ELF-1 (cell line): ENCODE data around the gene CYP2A6.

Experiments
- DNase-seq: peaks from one replicate; pipeline ENCODE4 v3.0.0-alpha.2; 2016; ENCODE audit warnings: low read depth, low spot score

Gene CYP2A6

DNA sequence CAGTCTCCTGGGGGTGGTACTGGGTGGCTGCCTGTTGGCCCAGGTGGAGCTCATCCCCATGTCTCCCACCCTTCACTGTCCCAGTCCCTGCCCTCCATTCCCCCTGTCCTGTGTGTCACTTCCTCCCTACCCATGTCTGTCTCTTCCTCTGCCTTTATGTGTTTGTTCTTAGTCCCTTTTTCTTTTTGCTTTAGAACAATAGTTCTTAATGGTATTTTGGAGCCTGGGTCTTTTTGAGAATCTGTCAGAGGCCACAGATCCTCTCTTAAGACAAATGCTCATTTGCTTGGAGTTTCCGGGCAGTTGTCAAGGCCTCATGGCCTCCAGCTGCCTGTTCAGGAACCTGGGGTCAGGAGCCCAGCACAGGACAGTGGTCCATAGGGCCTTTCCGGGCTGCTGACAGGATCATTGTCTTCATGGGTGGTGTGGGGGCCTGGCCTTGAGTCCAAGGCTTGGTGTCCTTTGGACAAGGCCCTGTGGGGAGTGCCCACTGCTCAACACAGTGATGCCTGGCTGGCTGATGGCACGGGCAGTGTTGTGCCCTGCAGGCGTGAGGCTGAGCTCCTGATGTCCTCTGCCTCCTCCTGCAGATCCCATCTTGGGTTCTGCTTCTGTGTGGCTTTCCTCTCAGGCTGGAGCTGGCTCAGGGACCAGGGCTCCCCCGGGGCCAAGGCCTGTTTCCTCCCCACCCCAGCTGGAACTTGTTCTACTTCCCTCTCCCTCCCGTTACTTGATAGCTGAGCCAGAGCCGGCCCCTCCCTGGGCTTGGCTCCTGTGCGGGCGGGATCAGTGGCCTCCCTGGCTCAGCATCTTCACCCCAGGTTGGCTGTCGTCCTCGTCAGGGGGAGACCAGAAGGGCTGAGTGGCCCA is 47.7 kb downstream of the CYP2A6 start:
- no peak for DNase-seq

DNA sequence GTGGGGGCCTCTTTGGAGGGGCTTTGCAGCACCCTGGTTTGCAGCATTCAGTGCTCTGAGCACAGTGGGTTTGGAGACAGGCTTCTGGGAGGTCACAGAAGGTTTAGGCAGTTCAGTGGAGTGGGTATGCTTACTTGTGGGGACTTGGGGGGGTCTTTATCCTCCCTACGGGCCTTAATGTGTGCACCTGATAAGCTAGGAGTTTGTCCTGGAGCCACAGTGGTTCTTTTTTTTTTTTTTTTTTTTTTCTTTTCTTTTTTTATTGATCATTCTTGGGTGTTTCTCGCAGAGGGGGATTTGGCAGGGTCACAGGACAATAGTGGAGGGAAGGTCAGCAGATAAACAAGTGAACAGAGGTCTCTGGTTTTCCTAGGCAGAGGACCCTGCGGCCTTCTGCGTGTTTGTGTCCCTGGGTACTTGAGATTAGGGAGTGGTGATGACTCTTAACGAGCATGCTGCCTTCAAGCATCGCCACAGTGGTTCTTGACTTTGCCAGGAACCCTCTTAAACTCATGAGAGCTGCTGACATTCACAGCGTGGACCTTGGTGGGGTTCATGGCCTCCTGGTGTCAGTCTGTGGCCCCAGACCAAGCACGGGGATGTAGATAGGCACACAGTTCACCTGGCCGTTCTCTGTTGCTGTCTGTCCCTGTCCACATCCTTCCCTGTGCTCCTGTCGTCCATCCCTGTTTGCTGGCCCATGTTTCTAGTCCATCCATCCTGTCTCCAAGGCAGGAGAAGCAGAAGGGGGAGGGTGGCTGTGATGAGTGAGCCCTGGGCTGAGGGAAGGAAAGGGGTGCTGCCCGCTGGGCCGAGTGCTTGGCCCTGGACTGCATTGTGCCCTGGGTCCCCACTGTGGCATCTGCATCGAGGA is 48.6 kb downstream of the CYP2A6 start:
- DNase-seq: no peak

DNA sequence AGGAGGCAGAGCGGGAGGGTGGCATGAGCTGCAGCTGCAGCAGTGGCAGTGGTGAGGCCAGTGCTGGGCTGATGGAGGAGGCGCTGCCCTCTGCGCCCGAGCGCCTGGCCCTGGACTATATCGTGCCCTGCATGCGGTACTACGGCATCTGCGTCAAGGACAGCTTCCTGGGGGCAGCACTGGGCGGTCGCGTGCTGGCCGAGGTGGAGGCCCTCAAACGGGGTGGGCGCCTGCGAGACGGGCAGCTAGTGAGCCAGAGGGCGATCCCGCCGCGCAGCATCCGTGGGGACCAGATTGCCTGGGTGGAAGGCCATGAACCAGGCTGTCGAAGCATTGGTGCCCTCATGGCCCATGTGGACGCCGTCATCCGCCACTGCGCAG is 49.3 kb downstream of the CYP2A6 start:
- DNase-seq: no peak

DNA sequence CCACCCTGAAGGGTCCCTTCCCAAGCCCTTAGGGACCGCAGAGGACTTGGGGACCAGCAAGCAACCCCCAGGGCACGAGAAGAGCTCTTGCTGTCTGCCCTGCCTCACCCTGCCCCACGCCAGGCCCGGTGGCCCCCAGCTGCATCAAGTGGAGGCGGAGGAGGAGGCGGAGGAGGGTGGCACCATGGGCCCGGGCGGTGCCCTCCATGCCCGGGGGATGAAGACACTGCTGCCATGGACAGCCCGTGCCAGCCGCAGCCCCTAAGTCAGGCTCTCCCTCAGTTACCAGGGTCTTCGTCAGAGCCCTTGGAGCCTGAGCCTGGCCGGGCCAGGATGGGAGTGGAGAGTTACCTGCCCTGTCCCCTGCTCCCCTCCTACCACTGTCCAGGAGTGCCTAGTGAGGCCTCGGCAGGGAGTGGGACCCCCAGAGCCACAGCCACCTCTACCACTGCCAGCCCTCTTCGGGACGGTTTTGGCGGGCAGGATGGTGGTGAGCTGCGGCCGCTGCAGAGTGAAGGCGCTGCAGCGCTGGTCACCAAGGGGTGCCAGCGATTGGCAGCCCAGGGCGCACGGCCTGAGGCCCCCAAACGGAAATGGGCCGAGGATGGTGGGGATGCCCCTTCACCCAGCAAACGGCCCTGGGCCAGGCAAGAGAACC is 49.8 kb downstream of the CYP2A6 start:
- no peak for DNase-seq

DNA sequence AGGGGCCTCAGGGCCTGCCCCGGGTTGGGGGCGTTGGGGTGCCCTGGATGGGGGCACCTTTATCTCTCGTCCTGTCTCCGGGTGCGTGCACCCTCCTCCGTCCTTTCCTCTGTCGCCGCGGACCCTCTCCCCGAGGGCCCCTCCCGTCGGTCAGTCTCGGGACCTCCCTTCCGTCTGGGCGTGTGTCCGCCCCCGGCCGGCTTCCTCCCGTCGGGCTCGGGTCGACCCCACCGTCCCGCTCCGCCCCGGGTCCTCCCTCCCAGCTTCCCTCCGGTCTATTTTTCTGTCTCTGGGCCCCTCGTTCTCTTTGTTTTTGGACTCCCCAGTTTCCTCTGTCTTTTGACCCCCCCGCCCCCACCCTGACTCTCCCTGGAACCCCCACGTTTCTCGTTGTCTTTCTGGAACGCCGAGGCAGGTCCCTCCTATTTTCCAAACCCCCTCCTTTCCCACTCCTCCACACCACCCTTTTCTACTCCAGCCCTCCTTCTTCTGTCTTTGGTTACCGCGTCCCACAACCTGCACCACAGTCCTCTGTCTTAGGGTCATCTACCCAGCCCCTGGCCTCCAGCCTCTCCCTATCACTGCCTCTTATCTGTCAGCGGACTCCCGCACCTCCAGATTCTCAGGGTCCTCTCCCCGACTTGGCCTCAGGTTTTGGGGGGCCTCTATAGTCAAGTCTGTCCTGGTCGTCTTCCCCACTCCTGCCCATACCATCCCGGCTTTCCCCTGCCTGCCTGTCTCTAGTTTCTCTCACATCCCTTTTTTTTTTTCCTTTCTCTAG is 50.5 kb downstream of the CYP2A6 start:
- no peak for DNase-seq

DNA sequence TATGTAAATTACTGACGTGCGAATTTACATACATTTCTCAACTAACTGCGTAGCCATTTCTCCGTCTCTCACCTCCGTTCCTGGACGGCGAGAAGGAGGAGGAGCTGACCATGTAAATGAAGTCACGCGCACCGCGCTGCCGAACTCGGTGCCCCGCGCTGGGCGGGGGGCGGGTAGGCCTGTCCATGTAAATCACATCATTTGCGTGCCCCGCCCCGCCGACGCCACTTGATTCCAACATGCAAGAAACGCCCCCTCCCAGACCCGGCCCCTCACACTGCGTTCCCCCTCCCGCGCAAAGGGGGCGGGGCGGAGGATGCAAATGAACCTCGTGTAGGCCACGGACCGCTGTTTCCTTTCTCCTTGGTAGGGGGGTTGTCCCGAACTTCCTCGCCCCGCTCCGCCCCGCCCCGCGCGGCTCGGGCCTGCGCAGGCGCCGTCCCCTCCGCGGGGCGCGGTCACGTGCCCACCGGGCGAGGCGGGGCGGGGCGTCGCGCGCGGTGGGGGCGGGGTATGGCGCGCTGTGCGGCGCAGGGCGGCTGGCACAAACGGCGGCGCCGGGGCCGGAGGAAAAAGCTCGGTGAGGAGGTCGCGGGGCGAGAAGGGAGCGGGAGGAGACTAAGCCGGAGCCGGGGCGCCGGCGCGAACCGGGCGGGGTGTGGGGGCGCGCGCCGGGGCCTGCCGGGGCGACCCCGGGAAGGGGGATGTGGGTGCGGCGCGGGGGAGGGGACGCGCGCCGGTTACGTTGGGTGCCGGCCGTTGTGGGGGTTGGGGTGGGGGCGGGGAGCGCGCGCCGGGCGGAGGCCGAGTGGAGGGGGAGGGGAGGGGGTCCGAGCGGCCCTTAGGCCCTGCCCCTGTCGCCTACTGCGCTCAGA is 51.3 kb downstream of the CYP2A6 start, which contains the start of gene EGLN2:
TSS of gene EGLN2 (plus strand) at position 509 of the 875 bp plus-strand sequence. CDS start 1,382 bp downstream, outside the sequence.
- peak; percentile 100 for DNase-seq

DNA sequence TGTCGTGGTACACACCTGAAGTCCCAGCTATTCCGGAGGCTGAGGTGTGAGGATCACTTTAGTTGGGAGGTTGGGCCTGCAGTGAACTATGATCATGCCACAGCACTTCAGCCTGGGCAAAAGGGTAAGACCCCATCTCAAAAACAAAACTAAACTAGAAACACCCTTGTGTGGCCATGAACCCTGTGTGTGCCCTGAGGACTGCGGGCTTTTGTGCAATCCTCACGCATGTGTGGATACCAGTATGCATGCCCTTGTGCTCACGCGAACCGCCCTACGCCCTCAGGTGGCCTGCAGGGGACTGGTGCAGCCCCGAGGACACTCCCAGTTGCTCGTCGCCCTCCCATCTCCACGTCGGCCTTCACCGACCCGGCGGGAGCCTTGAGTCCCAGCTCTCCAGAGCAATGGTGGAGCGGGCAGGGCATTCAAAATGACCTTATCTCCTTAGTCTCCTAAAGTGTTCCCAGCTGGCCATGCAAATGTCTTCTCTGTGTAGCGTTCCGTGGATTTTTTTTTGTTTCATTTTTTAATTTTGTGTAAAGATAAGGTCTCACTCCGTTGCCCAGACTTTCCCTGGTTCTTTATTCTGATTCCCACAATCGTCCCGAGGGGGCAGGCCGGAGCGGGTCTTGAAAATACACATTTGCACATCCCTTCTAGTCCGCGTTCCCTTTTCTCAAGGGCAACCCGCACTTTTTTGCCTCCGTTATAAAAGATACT is 52.1 kb downstream of the CYP2A6 start:
- DNase-seq: peak; percentile 90

DNA sequence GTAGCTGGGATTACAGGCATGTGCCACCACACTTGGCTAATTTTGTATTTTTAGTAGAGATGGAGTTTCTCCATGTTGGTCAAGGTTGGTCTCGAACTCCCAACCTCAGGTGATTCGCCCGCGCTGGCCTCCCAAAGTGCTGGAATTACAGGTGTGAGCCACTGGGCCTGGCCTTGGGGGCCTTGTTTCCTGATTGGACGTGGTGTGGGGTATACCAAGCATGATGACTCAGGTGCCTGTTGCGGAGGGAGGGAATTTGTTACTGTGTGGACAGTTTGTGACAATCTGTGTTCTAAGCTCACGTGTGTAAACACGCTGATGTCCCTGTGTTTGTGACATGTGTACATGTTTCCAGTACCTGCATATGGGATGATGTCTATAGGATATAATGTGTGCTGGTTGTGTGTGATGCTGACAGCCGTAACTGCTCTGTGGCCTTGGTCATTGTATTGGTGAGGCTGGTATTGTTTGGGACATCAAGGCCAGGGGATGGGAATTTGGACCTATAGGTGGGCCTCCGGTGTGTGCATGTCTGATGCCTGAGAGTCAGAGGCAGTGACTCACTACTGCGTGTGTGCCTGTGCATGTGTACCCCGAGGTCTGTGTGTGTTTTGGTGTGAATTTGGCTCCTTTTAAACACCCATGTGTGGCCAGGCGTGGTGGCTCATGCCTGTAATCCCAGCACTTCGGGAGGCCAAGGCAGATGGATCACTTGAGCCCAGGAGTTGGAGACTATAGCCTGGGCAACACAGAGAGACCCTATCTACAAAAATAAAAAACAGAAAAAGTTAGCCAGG is 52.9 kb downstream of the CYP2A6 start:
- DNase-seq: no peak
